AML-193 (cell line): ENCODE results near the gene CLEC18C.
"Not testable (repeated sequence)": the region's sequence is repeated elsewhere in the genome, so short reads cannot be mapped to it uniquely, and the experiment has no call there.

Experiments
- DNase-seq, 2 experiments: peaks; one replicate each; lab custom pipeline; 2025; lab: John Stamatoyannopoulos, UW

CLEC18C gene

DNA sequence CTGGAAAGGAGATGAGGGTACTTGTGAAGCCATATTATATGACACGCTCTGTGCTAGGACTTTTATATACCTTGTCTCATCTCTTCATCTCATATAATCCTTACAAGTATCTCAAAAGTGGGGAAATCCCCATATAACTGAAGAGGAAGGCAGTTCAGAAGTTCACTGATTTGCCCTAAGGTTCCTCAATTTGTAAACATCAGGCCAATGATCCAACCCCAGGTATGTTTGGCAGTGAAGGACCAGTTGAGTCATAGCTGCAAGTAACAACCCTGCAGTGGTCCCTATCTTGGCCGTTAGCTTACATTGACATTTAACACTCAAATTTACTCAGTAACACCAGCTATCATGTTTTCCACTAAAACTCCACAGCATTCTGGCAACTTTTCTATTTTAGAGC, 45.0 kb downstream of the CLEC18C start:
- DNase-seq: not testable (repeated sequence)

DNA sequence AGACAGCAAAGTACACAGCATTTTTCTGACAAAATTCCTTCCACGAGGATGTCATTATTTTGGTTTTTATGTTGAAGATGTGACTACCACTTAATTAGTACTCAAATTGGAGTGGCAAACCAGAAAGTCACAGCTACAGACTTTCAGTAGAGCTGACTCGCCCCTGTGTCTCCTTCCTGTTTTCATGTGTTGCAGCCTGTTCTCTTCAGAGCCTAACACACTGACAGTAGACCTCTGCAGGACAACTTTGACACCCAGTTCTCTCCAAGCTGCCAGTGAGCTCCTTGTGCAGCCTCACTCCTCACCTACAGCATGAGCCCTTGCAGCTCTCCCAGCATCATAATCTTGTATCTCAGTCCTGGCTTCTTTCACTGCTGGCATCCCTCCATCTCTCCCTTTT, 49.0 kb downstream of the CLEC18C start:
- DNase-seq: not testable (repeated sequence)

- DNase-seq: not testable (repeated sequence)
Measured at GRCh38 chr16:70223216-70223615, 49.6 kb downstream of the CLEC18C start.

DNA sequence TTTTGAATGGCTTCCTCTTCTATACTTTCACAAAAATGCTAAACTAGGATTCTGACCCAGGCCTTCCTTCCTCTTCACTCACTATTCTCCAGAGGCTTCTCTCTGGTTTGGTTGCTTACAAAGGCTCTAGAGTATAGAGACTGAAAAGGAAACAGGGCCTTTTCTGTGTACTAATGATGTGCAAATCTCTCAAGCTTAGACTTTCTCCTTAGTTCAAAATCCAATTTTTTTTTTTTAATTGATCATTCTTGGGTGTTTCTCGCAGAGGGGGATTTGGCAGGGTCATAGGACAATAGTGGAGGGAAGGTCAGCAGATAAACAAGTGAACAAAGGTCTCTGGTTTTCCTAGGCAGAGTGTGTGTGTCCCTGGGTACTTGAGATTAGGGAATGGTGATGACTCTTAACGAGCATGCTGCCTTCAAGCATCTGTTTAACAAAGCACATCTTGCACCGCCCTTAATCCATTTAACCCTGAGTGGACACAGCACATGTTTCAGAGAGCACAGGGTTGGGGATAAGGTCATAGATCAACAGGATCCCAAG, 50.5 kb downstream of the CLEC18C start:
- DNase-seq: not testable (repeated sequence)

GRCh38 chr16:70224645-70225044, 51.1 kb downstream of the CLEC18C start:
- not testable (repeated sequence) for DNase-seq

GRCh38 chr16:70225430-70225829, 51.8 kb downstream of the CLEC18C start:
- not testable (repeated sequence) for DNase-seq

GRCh38 chr16:70226024-70226423, 52.4 kb downstream of the CLEC18C start:
- DNase-seq: not testable (repeated sequence)

DNA sequence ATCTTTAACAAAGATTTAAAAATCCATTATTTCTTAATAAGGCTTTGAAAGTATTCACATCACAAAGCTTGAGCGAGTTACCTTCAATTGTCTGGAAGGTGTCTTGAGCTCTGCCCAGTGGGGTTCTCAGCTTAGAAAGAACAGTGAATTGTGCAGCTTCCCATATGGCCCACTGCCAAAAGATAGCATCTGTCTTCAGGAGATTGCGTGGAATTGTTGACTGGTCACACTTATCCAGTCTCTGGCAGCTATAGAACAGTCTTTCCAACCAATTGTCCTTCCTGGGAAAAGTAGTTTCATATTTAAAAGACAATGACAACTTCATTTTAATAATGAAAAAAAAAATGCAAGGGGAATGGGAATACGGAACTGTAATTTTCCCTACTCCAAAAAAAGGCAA, 58.2 kb downstream of the CLEC18C start:
- DNase-seq: not testable (repeated sequence)
